OCI-LY7 (cell line): ENCODE results near the gene TUBB8. TPM values are rescaled to one million over a fixed set of nuclear protein-coding genes. Genes with fewer than 3 reads are reported as not detected.

Source experiments
- BruUV-seq: library from RNA; stranded (reverse); fragments of 400-500 nt; replicated peaks from 2 replicates; lab custom pipeline; 2021; lab: Mats Ljungman, UMichigan
- CTCF ChIA-PET: fragments of 300-600 bp; sonication (Branson Sonifier 250); formaldehyde crosslinking; loops from one replicate; lab custom pipeline; 2022; ENCODE audit warnings: antibody characterized with exemption; ENCODE audit not compliant: unreplicated experiment; lab: Charles Lee
- POLR2A ChIA-PET: fragments of 300-600 bp; sonication (Branson Sonifier 250); formaldehyde crosslinking; loops from one replicate; lab custom pipeline; 2022; ENCODE audit warnings: antibody characterized with exemption; lab: Charles Lee
- DNase-seq: peaks from one replicate; pipeline ENCODE4 v3.0.0-alpha.2; 2015; ENCODE audit warnings: low spot score
- H2AFZ ChIP-seq: fragments of 200-600 bp; sonication (generic), shearing (Covaris generic); 2 replicates; pipeline ENCODE4 v1.6.1; 2014; ENCODE audit warnings: mild to moderate bottlenecking, antibody characterized with exemption, low read length, moderate library complexity
- H3K27ac ChIP-seq: fragments of 200-600 bp; sonication (generic); 2 replicates; pipeline ENCODE4 v1.5.1; 2014; ENCODE audit warnings: mixed run types, low read depth, mild to moderate bottlenecking, moderate library complexity, low read length, inconsistent platforms; ENCODE audit not compliant: poor library complexity, severe bottlenecking
- H3K36me3 ChIP-seq: fragments of 200-600 bp; sonication (generic); 2 replicates; pipeline ENCODE4 v1.6.1; 2014; ENCODE audit warnings: mild to moderate bottlenecking, antibody characterized with exemption, low read length, moderate library complexity, mixed read lengths; ENCODE audit not compliant: insufficient read depth
- H3K4me1 ChIP-seq: fragments of 200-600 bp; sonication (generic); 2 replicates; pipeline ENCODE4 v1.5.1; 2014; ENCODE audit warnings: mild to moderate bottlenecking, low read length; ENCODE audit not compliant: insufficient read depth, poor library complexity, severe bottlenecking
- H3K4me2 ChIP-seq: fragments of 200-600 bp; sonication (generic); 2 replicates; pipeline ENCODE4 v1.6.1; 2014; ENCODE audit warnings: mild to moderate bottlenecking, low read length
- H3K4me3 ChIP-seq: fragments of 200-600 bp; sonication (generic); 2 replicates; pipeline ENCODE4 v1.5.1; 2014; ENCODE audit warnings: mild to moderate bottlenecking, low read depth, low read length; ENCODE audit not compliant: poor library complexity, severe bottlenecking
- H3K79me2 ChIP-seq: fragments of 200-600 bp; sonication (generic); 2 replicates; pipeline ENCODE4 v1.6.1; 2016; ENCODE audit warnings: low read depth, mild to moderate bottlenecking, low read length, moderate library complexity, mixed read lengths; ENCODE audit not compliant: insufficient read depth
- H3K9me2 ChIP-seq: fragments of 200-600 bp; sonication (generic); 2 replicates; pipeline ENCODE4 v1.6.1; 2016; ENCODE audit warnings: mild to moderate bottlenecking, low read length, mixed read lengths; ENCODE audit not compliant: insufficient read depth
- H3K9me3 ChIP-seq: fragments of 200-600 bp; sonication (generic); 2 replicates; pipeline ENCODE4 v1.6.1; 2014; ENCODE audit warnings: mild to moderate bottlenecking, mixed run types, low read length, mixed read lengths
- H4K20me1 ChIP-seq: fragments of 200-600 bp; sonication (generic); 2 replicates; pipeline ENCODE4 v1.6.1; 2014; ENCODE audit warnings: mild to moderate bottlenecking, antibody characterized with exemption, low read length, moderate library complexity, mixed read lengths; ENCODE audit not compliant: insufficient read depth
- CTCF ChIP-seq: fragments of 200-600 bp; sonication (generic); conservative IDR thresholded peaks from 2 replicates; pipeline ENCODE4 v1.5.1; 2014; ENCODE audit warnings: mild to moderate bottlenecking, antibody characterized with exemption, low read length, moderate library complexity, mixed read lengths
- EZH2phosphoT487 ChIP-seq: fragments of 200-600 bp; sonication (generic); IDR thresholded peaks from 2 replicates; pipeline ENCODE4 v1.6.1; 2018; ENCODE audit warnings: low read depth, borderline replicate concordance, mild to moderate bottlenecking, mixed run types, antibody characterized with exemption, low read length, moderate library complexity, mixed read lengths
- intact Hi-C: fragments of 100-400 bp; cut with micrococcal nuclease; formaldehyde crosslinking; loops from one replicate; pipeline ENCODE4 v1.10.0; 2022; ENCODE audit not compliant: unreplicated experiment
- total RNA-seq, 2 experiments: library from RNA; depleted of rRNA in 1 of 2; stranded (reverse); fragments of >200 nt in 1 of 2; shearing (Covaris generic) in 1 of 2; gene quantifications; 2 replicates each; pipeline ENCODE4 v1.2.3, GENCODE V29; 2014 to 2022

Gene TUBB8
- total RNA-seq, 2 experiments from 2014 or later, result not detected

GRCh38 chr10:91313-91712, 42.2 kb upstream of the TUBB8 start:
- no TSS peak for BruUV-seq
- Histone ChIP-seq H2AFZ (no peak overlapping the region), H4K20me1 (no peaks in the 10 kb centered on the region), H3K4me3 (no peak overlapping the region), H3K4me2 (no peak overlapping the region), H3K4me1 (no peaks in the 10 kb centered on the region), H3K9me2 (no peaks in the 10 kb centered on the region), H3K79me2 (no peaks in the 10 kb centered on the region), H3K36me3 (no peaks in the 10 kb centered on the region), H3K9me3 (peaks cover 5% of the 10 kb centered on the region; the same call in 1 of the 2 replicates), H3K27ac (no peak overlapping the region)
- TF ChIP-seq CTCF (no peak), EZH2phosphoT487 (no peak)
- ChIA-PET POLR2A (no interaction called here), CTCF (no interaction called here)
- no peak for DNase-seq
- intact Hi-C loops, result no loop called here

- H3K9me3 ChIP-seq, result 0 out of 2 replicates have a peak, but pooled peaks cover under 1% of the 10 kb centered on the region
- CTCF ChIA-PET, result no interaction called here
- H3K9me2 ChIP-seq, result no peaks in the 10 kb centered on the region
- intact Hi-C loops, result no loop called here
- H3K36me3 ChIP-seq, result no peaks in the 10 kb centered on the region
- H3K27ac ChIP-seq, result no peak overlapping the region
- DNase-seq, result no peak
- H3K4me3 ChIP-seq, result no peak overlapping the region
- H3K4me1 ChIP-seq, result no peaks in the 10 kb centered on the region
- no peaks in the 10 kb centered on the region for H4K20me1 ChIP-seq
- H2AFZ ChIP-seq, result no peak overlapping the region
- H3K4me2 ChIP-seq, result no peak overlapping the region
- TF ChIP-seq CTCF (no peak), EZH2phosphoT487 (no peak)
- no TSS peak for BruUV-seq
- H3K79me2 ChIP-seq, result no peaks in the 10 kb centered on the region
- POLR2A ChIA-PET, result no interaction called here
Observed at GRCh38 chr10:90161-90560, 41.1 kb upstream of the TUBB8 start.

- Histone ChIP-seq H3K4me1 (no peaks in the 10 kb centered on the region), H3K27ac (no peak overlapping the region), H2AFZ (no peak overlapping the region), H3K4me2 (no peak overlapping the region), H3K36me3 (no peaks in the 10 kb centered on the region), H3K9me3 (no peaks in the 10 kb centered on the region), H3K4me3 (no peak overlapping the region), H3K9me2 (no peaks in the 10 kb centered on the region), H3K79me2 (no peaks in the 10 kb centered on the region), H4K20me1 (no peaks in the 10 kb centered on the region)
- no peak for DNase-seq
- no TSS peak for BruUV-seq
- ChIA-PET CTCF (no interaction called here), POLR2A (no interaction called here)
- intact Hi-C loops, result no loop called here
- no peak for TF ChIP-seq CTCF
- TF ChIP-seq EZH2phosphoT487, result no peak
Observed at GRCh38 chr10:89248-89647, 40.2 kb upstream of the TUBB8 start.
